ENCODE data around the gene PARG.
"Not testable (repeated sequence)": the region's sequence is repeated elsewhere in the genome, so short reads cannot be mapped to it uniquely, and the experiment has no call there.

Gene PARG

GRCh38 chr10:49819234-49819958 is 122.4 kb downstream of the PARG start:
- no peak for DNase-seq

- no peak for DNase-seq
Observed at GRCh38 chr10:49817845-49818244, 124.0 kb downstream of the PARG start.

- no peak for DNase-seq
Observed at GRCh38 chr10:49803988-49804387, 137.8 kb downstream of the PARG start.

- DNase-seq: no peak
Observed at GRCh38 chr10:49798275-49798674, 143.6 kb downstream of the PARG start.

GRCh38 chr10:49791100-49791499 is 150.7 kb downstream of the PARG start:
- DNase-seq: no peak

GRCh38 chr10:49784681-49785080 is 157.1 kb downstream of the PARG start:
- DNase-seq: no peak

- no peak for DNase-seq
Observed at GRCh38 chr10:49783645-49784044, 158.2 kb downstream of the PARG start.

GRCh38 chr10:49781247-49781646 is 160.6 kb downstream of the PARG start:
- DNase-seq: no peak

- no peak for DNase-seq
Observed at GRCh38 chr10:49778197-49778596, 163.6 kb downstream of the PARG start.

GRCh38 chr10:49776851-49777250 is 165.0 kb downstream of the PARG start:
- DNase-seq: no peak

GRCh38 chr10:49775014-49775413 is 166.8 kb downstream of the PARG start:
- DNase-seq: no peak

GRCh38 chr10:49772944-49773343 is 168.9 kb downstream of the PARG start:
- DNase-seq: not testable (repeated sequence)

- not testable (repeated sequence) for DNase-seq
Observed at GRCh38 chr10:49771046-49771445, 170.8 kb downstream of the PARG start.

GRCh38 chr10:49769692-49770091 is 172.1 kb downstream of the PARG start:
- DNase-seq: no peak

GRCh38 chr10:49768731-49769130 is 173.1 kb downstream of the PARG start:
- no peak for DNase-seq

- no peak for DNase-seq
Observed at GRCh38 chr10:49768329-49768728, 173.5 kb downstream of the PARG start.
